Gastrocnemius medialis (tissue), 4 donors: ENCODE data around the gene HM13. TPM values are rescaled to one million over a fixed set of nuclear protein-coding genes. Genes with fewer than 3 reads are reported as not detected.

Source experiments
- ATAC-seq, 2 donors: fragments of 150-250 bp; one replicate each; pipeline ENCODE4 v1.9.1; 2016
- DNase-seq, 2 donors: peaks; one replicate each; pipeline ENCODE4 v3.0.0-alpha.2; 2019
- H3K27ac ChIP-seq, 4 donors: fragments of 200-600 bp; sonication (generic); 1 replicate in 1 of 4; 2 replicates in 3 of 4; pipeline ENCODE4 v1.5.1; 2016 to 2018; ENCODE audit warnings: mild to moderate bottlenecking in 2 of 4, moderate library complexity in 1 of 4
- H3K27me3 ChIP-seq, 3 donors: fragments of 200-600 bp; sonication (generic) in 2 of 3; 1 replicate in 1 of 3; 2 replicates in 2 of 3; pipeline versions ENCODE4 v1.5.1 to v1.6.0; 2016 to 2019; ENCODE audit warnings: mild to moderate bottlenecking in 1 of 3, moderate library complexity in 1 of 3
- H3K36me3 ChIP-seq, 2 donors: fragments of 200-600 bp; sonication (generic) in 1 of 2; one replicate each; pipeline ENCODE4 v1.5.1; 2017 to 2018
- H3K4me1 ChIP-seq, 2 donors: fragments of 200-600 bp; sonication (generic) in 1 of 2; one replicate each; pipeline ENCODE4 v1.5.1; 2016 to 2017; ENCODE audit warnings: mild to moderate bottlenecking in 2 of 2
- H3K4me3 ChIP-seq, 4 donors: fragments of 200-600 bp; sonication (generic) in 3 of 4; 1 replicate in 1 of 4; 2 replicates in 3 of 4; pipeline ENCODE4 v1.5.1; 2016 to 2019; ENCODE audit warnings: mild to moderate bottlenecking in 2 of 4
- H3K9me3 ChIP-seq, 3 donors: fragments of 200-600 bp; sonication (generic) in 2 of 3; 1 replicate in 1 of 3; 2 replicates in 2 of 3; pipeline ENCODE4 v1.5.1; 2016 to 2019
- CTCF ChIP-seq, 5 experiments: fragments of 450-650 bp in 3 of 5; fragments of 200-600 bp in 2 of 5; sonication (generic) in 2 of 5; IDR thresholded peaks in 4 of 5; conservative IDR thresholded peaks in 1 of 5; 1 replicate in 4 of 5; 2 replicates in 1 of 5; pipeline ENCODE4 v1.5.1; 2016 to 2019; ENCODE audit warnings: antibody characterized with exemption in 5 of 5, mild to moderate bottlenecking in 3 of 5, moderate library complexity in 3 of 5
- POLR2A ChIP-seq, 2 donors: fragments of 450-650 bp; IDR thresholded peaks; one replicate each; pipeline ENCODE4 v1.6.1; 2017; ENCODE audit warnings: antibody characterized with exemption in 2 of 2, mild to moderate bottlenecking in 2 of 2, moderate library complexity in 2 of 2
- in situ Hi-C, 4 donors: fragments of 200-750 bp; cut with MboI; loops; one replicate each; pipeline versions ENCODE4 v1.15.0 to v1.8.0; 2017; ENCODE audit warnings: low sequenced_read_pairs in 4 of 4
- intact Hi-C: fragments of 100-400 bp; cut with DNase I; formaldehyde crosslinking; loops from one replicate; pipeline ENCODE4 v1.15.1; 2023; ENCODE audit warnings: low total_unique reads
- total RNA-seq, 4 donors: library from RNA; depleted of rRNA; stranded (reverse); fragments of >200 nt; gene quantifications; one replicate each; pipeline versions ENCODE4 v1.1.0 to v1.2.3, GENCODE V29; 2016

The HM13 gene
- total RNA-seq, 4 donors from 2014 or later: 22.7 to 31.0 (median 26.4) TPM

GRCh38 chr20:31508517-31509244, 5.6 kb upstream of the HM13 start:
- H3K9me3 ChIP-seq: no peaks in the 10 kb centered on the region
- TF ChIP-seq CTCF (IDR thresholded peaks at IDR 0.05 in 4 of 5, conservative IDR thresholded peaks at IDR 0.05 in 1 of 5) (no peak), POLR2A (IDR thresholded peaks at IDR 0.05) (no peak)
- H3K27me3 ChIP-seq: peaks cover 0 to 2% (median 0%) of the 10 kb centered on the region in 3 donors
- no peak overlapping the region for H3K27ac ChIP-seq
- ATAC-seq (no peak), DNase-seq (no peak)
- no peaks in the 10 kb centered on the region for H3K36me3 ChIP-seq
- H3K4me3 ChIP-seq: no peak overlapping the region
- in situ Hi-C loops (no loop called here), intact Hi-C loops (no loop called here)
- peaks cover under 1 to 1% of the 10 kb centered on the region in 2 donors for H3K4me1 ChIP-seq

- peaks cover 27 to 37% of the 10 kb centered on the region in 2 donors for H3K4me1 ChIP-seq
- H3K4me3 ChIP-seq: peak overlapping the region; percentile 72 to 96 (median 88)
- no peaks in the 10 kb centered on the region for H3K9me3 ChIP-seq
- no peaks in the 10 kb centered on the region for H3K27me3 ChIP-seq
- no peaks in the 10 kb centered on the region for H3K36me3 ChIP-seq
- intact Hi-C loops: loop anchor here (2.0 to 10.0 kb wide), 2 partner anchors 32 to 690 kb away; partner anchors contain the start of genes PLAGL2 and POFUT1
- TF ChIP-seq CTCF (IDR thresholded peaks at IDR 0.05 in 4 of 5, conservative IDR thresholded peaks at IDR 0.05 in 1 of 5): no peak
- no peak for TF ChIP-seq POLR2A (IDR thresholded peaks at IDR 0.05)
- peak overlapping the region; percentile 88 to 95 (median 90) for H3K27ac ChIP-seq
- ATAC-seq (no peak), DNase-seq (no peak)
- in situ Hi-C loops: no loop called here
Observed at GRCh38 chr20:31515072-31515774, 981 bp downstream of the HM13 start.

DNA sequence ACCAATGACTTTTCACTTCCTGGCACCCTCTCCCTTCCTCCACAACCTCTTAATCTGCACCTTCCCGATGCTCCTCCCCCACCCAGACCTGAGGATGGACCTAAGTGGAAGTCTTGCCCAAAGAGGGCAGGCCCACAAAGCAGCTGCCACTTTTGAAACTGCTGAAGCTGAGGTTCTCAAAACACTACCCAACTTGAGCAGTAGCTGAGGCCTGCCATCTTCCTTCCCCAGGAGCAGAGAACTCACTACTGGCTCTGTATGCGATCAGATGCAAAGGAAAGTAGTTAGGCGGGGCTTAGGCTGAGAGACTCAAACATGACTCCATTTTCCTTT, 1.5 kb downstream of the HM13 start:
- peak overlapping the region; percentile 88 to 95 (median 90) for H3K27ac ChIP-seq
- no peaks in the 10 kb centered on the region for H3K36me3 ChIP-seq
- no peak for TF ChIP-seq POLR2A (IDR thresholded peaks at IDR 0.05)
- TF ChIP-seq CTCF (IDR thresholded peaks at IDR 0.05 in 4 of 5, conservative IDR thresholded peaks at IDR 0.05 in 1 of 5): no peak
- in situ Hi-C loops: no loop called here
- H3K4me3 ChIP-seq: peak overlapping the region; percentile 72 to 96 (median 88)
- H3K27me3 ChIP-seq: no peaks in the 10 kb centered on the region
- no peak for ATAC-seq
- DNase-seq: no peak
- no peaks in the 10 kb centered on the region for H3K9me3 ChIP-seq
- intact Hi-C loops: loop anchor here (2.0 to 10.0 kb wide), 2 partner anchors 31 to 689 kb away; partner anchors contain the start of genes PLAGL2 and POFUT1
- H3K4me1 ChIP-seq: peaks cover 32 to 37% of the 10 kb centered on the region in 2 donors

DNA sequence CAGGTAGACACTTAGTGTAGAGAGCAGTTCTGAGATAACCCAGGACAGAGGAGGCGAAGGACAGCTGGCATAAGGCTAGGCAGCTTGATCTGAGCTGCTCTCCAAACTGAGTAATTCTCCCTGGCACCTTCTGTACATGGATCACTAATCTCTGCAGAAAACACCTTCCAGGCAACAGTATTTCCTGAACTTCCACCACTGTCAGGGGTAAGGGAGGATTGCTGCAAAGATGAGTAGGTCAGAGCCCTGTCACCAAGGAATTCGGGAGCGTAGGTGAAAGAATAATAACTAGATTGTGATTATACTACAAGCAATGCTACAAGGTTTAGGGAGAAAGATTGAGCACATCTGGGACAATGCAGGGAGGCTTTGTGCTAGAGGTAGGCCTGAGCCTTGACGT, 1.9 kb downstream of the HM13 start:
- DNase-seq (no peak), ATAC-seq (no peak)
- no peaks in the 10 kb centered on the region for H3K36me3 ChIP-seq
- H3K27me3 ChIP-seq: no peaks in the 10 kb centered on the region
- peaks cover 36 to 37% of the 10 kb centered on the region in 2 donors for H3K4me1 ChIP-seq
- H3K27ac ChIP-seq: peak overlapping the region; percentile 88 to 95 (median 90)
- H3K9me3 ChIP-seq: no peaks in the 10 kb centered on the region
- in situ Hi-C loops (no loop called here), intact Hi-C loops (loop anchor here (10.0 kb wide), 1 partner anchor 689 kb away; the partner anchor contains the start of genes PLAGL2 and POFUT1)
- no peak for TF ChIP-seq POLR2A (IDR thresholded peaks at IDR 0.05)
- no peak for TF ChIP-seq CTCF (IDR thresholded peaks at IDR 0.05 in 4 of 5, conservative IDR thresholded peaks at IDR 0.05 in 1 of 5)
- H3K4me3 ChIP-seq: peak overlapping the region in 3 of 4 donors; percentile 72 to 96 (median 80)
